GM12891 (cell line): ENCODE measurements around the gene PANX2.

ENCODE experiments used
- POLR2A ChIP-seq: IDR thresholded peaks from 2 replicates; pipeline ENCODE4 v1.6.1; 2011; ENCODE audit warnings: low read depth, low read length, control low read depth
- POLR2AphosphoS5 ChIP-seq: IDR thresholded peaks from 2 replicates; pipeline ENCODE4 v1.6.1; 2011; ENCODE audit warnings: low read depth, low read length, control low read depth
- SPI1 ChIP-seq: IDR thresholded peaks from 2 replicates; pipeline ENCODE4 v1.6.1; 2011; ENCODE audit warnings: low read depth, low read length, control low read depth
- TAF1 ChIP-seq: IDR thresholded peaks from 2 replicates; pipeline ENCODE4 v1.6.1; 2011; ENCODE audit warnings: low read depth, low read length, control low read depth

- TF ChIP-seq POLR2A (no peak), TAF1 (no peak), SPI1 (no peak), POLR2AphosphoS5 (no peak)
Measured at GRCh38 chr22:50211147-50211546, 40.6 kb downstream of the PANX2 start.
